Measurements from ENCODE around the gene MAP3K19.
A peak's percentile ranks its signal among the peaks of the same experiment; 100 is the strongest.

- TF ChIP-seq CTCF (IDR thresholded peaks at IDR 0.05), result peak in 2 of 5 experiments; percentile 3 to 20
- no peak for TF ChIP-seq EP300 (IDR thresholded peaks at IDR 0.05; ENCODE audit: low read depth)
These were observed 128.5 kb downstream of the MAP3K19 start, which contains the start of gene CCNT2 for GRCh38 chr2:134918526-134919340.

Measured in transverse colon (tissue), 3 donors.